ENCODE data around the gene RGS3. TPM values are rescaled to one million over a fixed set of nuclear protein-coding genes. Genes with fewer than 3 reads are reported as not detected.
A peak's percentile ranks its signal among the peaks of the same experiment; 100 is the strongest.
"Not testable (repeated sequence)": the region's sequence is repeated elsewhere in the genome, so short reads cannot be mapped to it uniquely, and the experiment has no call there.

Gene RGS3
- total and polyA plus RNA-seq, 11 donors: 93.4 to 214 (median 134) TPM

DNA sequence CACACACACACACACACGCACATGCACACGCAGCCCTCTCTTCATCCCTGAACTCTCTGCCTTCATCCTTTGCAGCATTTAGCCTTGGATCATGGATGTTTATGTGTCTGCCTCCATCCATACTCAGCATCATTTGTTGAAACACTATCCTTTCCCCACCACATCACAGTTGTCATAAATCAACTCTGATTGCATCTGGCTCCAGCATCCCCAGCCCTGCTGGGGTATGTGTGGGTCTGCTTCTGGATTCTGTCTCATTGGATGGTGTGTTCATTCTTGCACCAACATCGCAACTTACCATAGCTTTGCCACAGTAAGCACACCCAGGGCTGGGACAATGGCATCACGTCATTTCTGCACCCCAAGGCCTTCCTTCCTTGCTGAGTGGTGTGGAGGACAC is 175.4 kb downstream of the RGS3 start:
- DNase-seq (no peak), ATAC-seq (no peak)
- 92 to 95% (median 94%) methylated on average over 4 of the region's 4 CpGs for WGBS, 4 donors
- H3K4me1 ChIP-seq: peaks cover 0 to 23% (median 11%) of the 10 kb centered on the region in 12 donors
- H3K27ac ChIP-seq: no peak overlapping the region
- peaks cover 0 to 4% (median 0%) of the 10 kb centered on the region in 12 donors for H3K9me3 ChIP-seq
- H3K27me3 ChIP-seq: no peaks in the 10 kb centered on the region
- TF ChIP-seq, protein P1, sequence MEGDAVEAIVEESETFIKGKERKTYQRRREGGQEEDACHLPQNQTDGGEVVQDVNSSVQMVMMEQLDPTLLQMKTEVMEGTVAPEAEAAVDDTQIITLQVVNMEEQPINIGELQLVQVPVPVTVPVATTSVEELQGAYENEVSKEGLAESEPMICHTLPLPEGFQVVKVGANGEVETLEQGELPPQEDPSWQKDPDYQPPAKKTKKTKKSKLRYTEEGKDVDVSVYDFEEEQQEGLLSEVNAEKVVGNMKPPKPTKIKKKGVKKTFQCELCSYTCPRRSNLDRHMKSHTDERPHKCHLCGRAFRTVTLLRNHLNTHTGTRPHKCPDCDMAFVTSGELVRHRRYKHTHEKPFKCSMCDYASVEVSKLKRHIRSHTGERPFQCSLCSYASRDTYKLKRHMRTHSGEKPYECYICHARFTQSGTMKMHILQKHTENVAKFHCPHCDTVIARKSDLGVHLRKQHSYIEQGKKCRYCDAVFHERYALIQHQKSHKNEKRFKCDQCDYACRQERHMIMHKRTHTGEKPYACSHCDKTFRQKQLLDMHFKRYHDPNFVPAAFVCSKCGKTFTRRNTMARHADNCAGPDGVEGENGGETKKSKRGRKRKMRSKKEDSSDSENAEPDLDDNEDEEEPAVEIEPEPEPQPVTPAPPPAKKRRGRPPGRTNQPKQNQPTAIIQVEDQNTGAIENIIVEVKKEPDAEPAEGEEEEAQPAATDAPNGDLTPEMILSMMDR (IDR thresholded peaks at IDR 0.05): no peak
- no peak for TF ChIP-seq POLR2A (IDR thresholded peaks at IDR 0.05)
- no peak overlapping the region for H3K4me3 ChIP-seq
- H3K36me3 ChIP-seq: no peaks in the 10 kb centered on the region
- intact Hi-C loops (cut with DNase I): no loop called here

DNA sequence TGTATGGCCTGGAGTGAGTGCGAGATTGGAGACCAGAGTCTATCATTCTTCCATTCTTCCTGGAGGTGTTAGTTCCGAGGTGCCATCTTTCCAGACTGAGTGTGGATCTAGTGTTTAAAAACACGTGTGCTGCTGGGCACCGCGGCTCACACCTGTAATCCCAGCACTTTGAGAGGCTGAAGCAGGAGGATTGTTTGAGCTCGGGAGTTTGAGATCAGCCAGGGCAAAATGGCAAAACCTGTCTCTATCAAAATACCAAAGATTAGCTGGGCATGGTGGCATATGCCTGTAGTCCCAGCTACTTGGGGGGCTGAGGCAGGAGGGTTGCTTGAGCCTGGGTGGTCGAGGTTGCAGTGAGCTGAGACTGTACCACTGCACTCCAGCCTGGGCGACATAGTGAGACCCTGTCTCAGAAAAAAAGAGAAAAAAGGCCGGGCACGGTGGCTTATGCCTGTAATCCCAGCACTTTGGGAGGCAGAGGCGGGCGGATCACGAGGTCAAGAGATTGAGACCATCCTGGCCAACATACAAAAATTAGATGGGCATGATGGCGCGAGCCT is 176.0 kb downstream of the RGS3 start:
- H3K4me3 ChIP-seq; H3K36me3 ChIP-seq; H3K9me3 ChIP-seq; ATAC-seq; H3K27ac ChIP-seq; intact Hi-C loops (cut with DNase I); H3K27me3 ChIP-seq: not testable (repeated sequence)
- WGBS, 4 donors: 95 to 98% (median 96%) methylated on average over 15 of the region's 15 CpGs
- peaks cover 0 to 17% (median 5%) of the 10 kb centered on the region in 12 donors for H3K4me1 ChIP-seq
- peak in 1 of 5 donors; percentile 4 for DNase-seq

DNA sequence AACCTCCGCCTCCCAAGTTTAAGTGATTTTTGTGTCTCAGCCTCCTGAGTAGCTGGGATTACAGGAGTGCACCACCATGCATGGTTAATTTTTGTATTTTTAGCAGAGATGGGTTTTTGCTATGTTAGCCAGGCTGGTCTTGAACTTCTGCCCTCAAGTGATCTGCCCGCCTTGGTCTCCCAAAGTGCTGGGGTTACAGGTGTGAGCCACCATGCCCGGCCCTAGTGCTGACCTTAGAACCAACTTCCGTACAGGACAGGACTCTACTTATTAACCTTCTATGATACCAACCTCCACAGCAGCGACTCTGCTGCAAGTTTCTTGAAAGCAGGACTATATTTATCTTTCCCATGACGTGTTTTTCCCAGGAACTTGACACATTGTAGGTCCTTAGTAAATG is 176.9 kb downstream of the RGS3 start:
- Histone ChIP-seq H3K9me3 (peaks cover 0 to 4% (median 0%) of the 10 kb centered on the region in 12 donors), H3K4me1 (peaks cover 0 to 8% (median 0%) of the 10 kb centered on the region in 12 donors), H3K27me3 (no peaks in the 10 kb centered on the region), H3K4me3 (no peak overlapping the region), H3K27ac (no peak overlapping the region), H3K36me3 (no peaks in the 10 kb centered on the region)
- DNase-seq: peak in 1 of 5 donors; percentile 3
- TF ChIP-seq, protein P1 (IDR thresholded peaks at IDR 0.05): no peak
- no peak for TF ChIP-seq POLR2A (IDR thresholded peaks at IDR 0.05)
- 81 to 90% (median 87%) methylated on average over 6 of the region's 6 CpGs for WGBS, 4 donors
- intact Hi-C loops (cut with DNase I): loop anchor here in 1 of 10 donors (2.0 kb wide), 1 partner anchor 14 kb away; no protein-coding TSS in a partner anchor
- no peak for ATAC-seq

DNA sequence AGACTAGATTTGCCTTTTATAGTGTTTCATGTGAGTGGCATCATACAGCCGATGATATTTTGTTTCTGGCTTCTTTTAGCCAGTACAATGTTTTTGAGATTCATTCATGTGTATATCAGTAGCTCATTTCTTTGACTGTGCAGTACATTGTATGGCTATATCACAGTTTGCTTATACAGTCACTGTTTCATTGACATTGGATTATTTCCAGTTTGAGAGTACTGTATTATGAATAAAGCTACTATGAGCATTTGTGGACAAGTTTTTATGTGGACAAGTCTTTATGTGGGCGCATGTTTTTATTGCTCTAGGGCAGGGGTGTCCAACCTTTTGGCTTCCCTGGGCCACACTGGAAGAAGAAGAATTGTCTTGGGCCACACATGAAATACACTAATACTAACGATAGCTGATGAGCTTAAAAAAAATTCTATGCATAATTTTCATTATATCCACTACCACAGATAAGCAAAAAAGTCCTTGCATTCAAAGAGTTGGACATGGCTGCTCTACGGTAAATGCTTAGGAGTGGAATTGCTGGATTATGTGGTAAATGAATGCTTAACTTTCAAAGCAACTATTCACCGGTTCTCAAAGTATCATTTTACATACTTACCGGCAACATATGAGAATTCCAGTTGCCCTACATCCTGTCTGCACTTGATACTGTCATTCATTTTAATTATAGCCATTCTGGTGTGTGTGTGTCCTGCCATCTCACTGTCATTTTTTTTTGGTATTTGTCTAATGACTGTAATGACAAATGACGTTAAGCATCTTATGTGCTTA is 177.8 kb downstream of the RGS3 start:
- H3K27me3 ChIP-seq: no peaks in the 10 kb centered on the region
- intact Hi-C loops (cut with DNase I): loop anchor here in 1 of 10 donors (2.0 kb wide), 1 partner anchor 14 kb away; no protein-coding TSS in a partner anchor
- ATAC-seq (no peak), DNase-seq (no peak)
- no peaks in the 10 kb centered on the region for H3K36me3 ChIP-seq
- H3K9me3 ChIP-seq: peaks cover 0 to 4% (median 0%) of the 10 kb centered on the region in 12 donors
- H3K4me1 ChIP-seq: peaks cover 0 to 1% (median 0%) of the 10 kb centered on the region in 12 donors
- no peak overlapping the region for H3K27ac ChIP-seq
- TF ChIP-seq, protein P1 (IDR thresholded peaks at IDR 0.05): no peak
- no peak for TF ChIP-seq POLR2A (IDR thresholded peaks at IDR 0.05)
- 83 to 86% (median 85%) methylated on average over 7 of the region's 7 CpGs for WGBS, 4 donors
- no peak overlapping the region for H3K4me3 ChIP-seq
